Gastroesophageal sphincter (tissue), 4 donors: ENCODE results near the gene PROK1. TPM values are rescaled to one million over a fixed set of nuclear protein-coding genes. Genes with fewer than 3 reads are reported as not detected.

Experiments
- ATAC-seq: fragments of 150-250 bp; one replicate; pipeline ENCODE4 v1.9.1; 2016; ENCODE audit warnings: mild to moderate bottlenecking, moderate library complexity
- H3K27ac ChIP-seq, 4 donors: fragments of 200-600 bp; sonication (generic) in 3 of 4; 1 replicate in 3 of 4; 2 replicates in 1 of 4; pipeline ENCODE4 v1.5.1; 2016 to 2019
- H3K27me3 ChIP-seq: fragments of 200-600 bp; sonication (generic); one replicate; pipeline ENCODE4 v1.5.1; 2019
- H3K36me3 ChIP-seq, 2 donors: fragments of 200-600 bp; sonication (generic); one replicate each; pipeline ENCODE4 v1.5.1; 2019; ENCODE audit warnings: control low read depth in 1 of 2
- H3K4me1 ChIP-seq, 3 donors: fragments of 200-600 bp; sonication (generic); 1 replicate in 2 of 3; 2 replicates in 1 of 3; pipeline ENCODE4 v1.5.1; 2016 to 2019; ENCODE audit warnings: control low read depth in 2 of 3
- H3K4me3 ChIP-seq, 2 donors: fragments of 200-600 bp; sonication (generic); one replicate each; pipeline ENCODE4 v1.5.1; 2019; ENCODE audit warnings: mild to moderate bottlenecking in 1 of 2, moderate library complexity in 1 of 2
- H3K9me3 ChIP-seq, 3 donors: fragments of 200-600 bp; sonication (generic); one replicate each; pipeline ENCODE4 v1.5.1; 2017 to 2019; ENCODE audit warnings: control low read depth in 2 of 3
- EP300 ChIP-seq: sonication (generic); formaldehyde crosslinking; IDR thresholded peaks from one replicate; pipeline ENCODE4 v1.6.1; 2017; ENCODE audit warnings: antibody characterized with exemption, mild to moderate bottlenecking
- POLR2A ChIP-seq, 2 donors: fragments of 450-650 bp; IDR thresholded peaks; one replicate each; pipeline ENCODE4 v1.6.1; 2017; ENCODE audit warnings: antibody characterized with exemption in 2 of 2, mild to moderate bottlenecking in 2 of 2, moderate library complexity in 1 of 2
- POLR2AphosphoS5 ChIP-seq: sonication (generic); formaldehyde crosslinking; IDR thresholded peaks from one replicate; pipeline ENCODE4 v1.6.1; 2017; ENCODE audit warnings: antibody characterized with exemption
- WGBS, 2 donors: methylation state at CpG; one replicate each; pipeline ENCODE4 v1.1.5; 2018; ENCODE audit warnings: low coverage in 1 of 2; 5-methylcytosine and 5-hydroxymethylcytosine counted together
- total RNA-seq, 4 donors: library from RNA; depleted of rRNA; stranded (reverse); fragments of >200 nt; gene quantifications; one replicate each; pipeline ENCODE4 v1.1.0, GENCODE V29; 2016
- TF ChIP-seq, protein P1 (sequence below), 4 experiments: fragments of 200-600 bp in 2 of 4; fragments of 450-650 bp in 2 of 4; sonication (generic) in 1 of 4; IDR thresholded peaks; one replicate each; pipeline ENCODE4 v1.5.1; 2017 to 2019; ENCODE audit warnings: antibody characterized with exemption in 4 of 4, mild to moderate bottlenecking in 2 of 4, moderate library complexity in 2 of 4

Gene PROK1
- total RNA-seq, 4 donors from 2014 or later: 1.1 TPM; not detected in 3

DNA sequence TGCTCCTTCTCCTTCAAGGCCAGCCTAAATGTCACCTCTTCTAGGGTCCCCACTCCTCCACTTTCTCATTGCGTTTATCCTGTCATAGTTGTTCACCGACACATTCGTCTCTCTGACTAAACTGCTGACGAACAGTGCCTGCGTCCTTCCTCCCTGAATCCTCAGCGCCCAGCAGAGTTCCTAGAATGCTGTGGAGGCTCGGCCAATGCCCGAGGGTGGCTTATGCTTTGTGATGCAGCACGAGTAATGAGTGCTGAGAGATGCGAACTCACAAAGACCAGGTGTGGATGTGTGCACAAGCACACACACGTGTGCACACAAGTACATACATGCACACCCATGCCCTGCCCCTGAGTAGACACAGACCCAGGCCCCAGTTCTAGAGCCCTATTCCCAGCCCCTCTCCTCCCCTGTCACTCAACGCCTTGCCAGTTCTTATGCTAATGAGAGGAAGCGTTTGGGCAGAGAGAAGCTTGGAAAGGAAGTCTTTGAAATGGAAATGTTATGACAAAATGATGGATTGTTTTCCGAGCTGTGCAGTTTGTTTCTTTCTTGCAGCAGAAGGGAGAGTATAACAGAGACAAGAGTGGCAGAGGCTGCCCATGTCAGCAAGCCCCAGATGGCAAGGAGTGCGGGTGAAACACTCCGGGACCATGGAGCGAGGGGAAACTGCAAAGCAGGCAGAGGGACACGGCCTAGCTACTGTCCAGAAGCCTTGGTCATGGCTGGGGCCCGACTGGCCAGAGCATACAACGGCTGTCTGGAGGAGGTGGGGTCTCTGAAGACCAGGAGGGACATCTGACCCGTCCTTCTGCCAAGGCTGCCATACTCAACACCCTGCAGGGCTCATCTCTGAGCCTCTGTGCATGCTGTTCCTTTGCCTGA, 43.8 kb downstream of the PROK1 start:
- Histone ChIP-seq H3K27ac (peak overlapping the region in 1 of 4 donors; percentile 54), H3K9me3 (no peaks in the 10 kb centered on the region), H3K27me3 (no peaks in the 10 kb centered on the region), H3K4me3 (no peak overlapping the region), H3K36me3 (no peaks in the 10 kb centered on the region), H3K4me1 (peaks cover 0 to 37% (median 0%) of the 10 kb centered on the region in 3 donors)
- no peak for TF ChIP-seq POLR2A (IDR thresholded peaks at IDR 0.05)
- TF ChIP-seq, protein P1, sequence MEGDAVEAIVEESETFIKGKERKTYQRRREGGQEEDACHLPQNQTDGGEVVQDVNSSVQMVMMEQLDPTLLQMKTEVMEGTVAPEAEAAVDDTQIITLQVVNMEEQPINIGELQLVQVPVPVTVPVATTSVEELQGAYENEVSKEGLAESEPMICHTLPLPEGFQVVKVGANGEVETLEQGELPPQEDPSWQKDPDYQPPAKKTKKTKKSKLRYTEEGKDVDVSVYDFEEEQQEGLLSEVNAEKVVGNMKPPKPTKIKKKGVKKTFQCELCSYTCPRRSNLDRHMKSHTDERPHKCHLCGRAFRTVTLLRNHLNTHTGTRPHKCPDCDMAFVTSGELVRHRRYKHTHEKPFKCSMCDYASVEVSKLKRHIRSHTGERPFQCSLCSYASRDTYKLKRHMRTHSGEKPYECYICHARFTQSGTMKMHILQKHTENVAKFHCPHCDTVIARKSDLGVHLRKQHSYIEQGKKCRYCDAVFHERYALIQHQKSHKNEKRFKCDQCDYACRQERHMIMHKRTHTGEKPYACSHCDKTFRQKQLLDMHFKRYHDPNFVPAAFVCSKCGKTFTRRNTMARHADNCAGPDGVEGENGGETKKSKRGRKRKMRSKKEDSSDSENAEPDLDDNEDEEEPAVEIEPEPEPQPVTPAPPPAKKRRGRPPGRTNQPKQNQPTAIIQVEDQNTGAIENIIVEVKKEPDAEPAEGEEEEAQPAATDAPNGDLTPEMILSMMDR (IDR thresholded peaks at IDR 0.05): no peak
- TF ChIP-seq EP300: no peak
- TF ChIP-seq POLR2AphosphoS5: no peak
- WGBS, 2 donors: 20 to 54% methylated on average over 3 to 13 of the region's 21 CpGs
- no peak for ATAC-seq

GRCh38 chr1:110495926-110496600, 45.1 kb downstream of the PROK1 start:
- H3K27ac ChIP-seq: no peak overlapping the region
- H3K9me3 ChIP-seq: no peaks in the 10 kb centered on the region
- TF ChIP-seq POLR2AphosphoS5: peak; percentile 43
- no peak for TF ChIP-seq POLR2A (IDR thresholded peaks at IDR 0.05)
- TF ChIP-seq, protein P1 (IDR thresholded peaks at IDR 0.05): peak in 3 of 4 experiments; percentile 83 to 93 (median 91)
- TF ChIP-seq EP300: no peak
- no peak overlapping the region for H3K4me3 ChIP-seq
- peak; percentile 78 for ATAC-seq
- H3K4me1 ChIP-seq: peaks cover 0 to 37% (median 0%) of the 10 kb centered on the region in 3 donors
- no peaks in the 10 kb centered on the region for H3K27me3 ChIP-seq
- H3K36me3 ChIP-seq: no peaks in the 10 kb centered on the region
- 13 to 22% methylated on average over 7 to 8 of the region's 8 CpGs for WGBS, 2 donors

DNA sequence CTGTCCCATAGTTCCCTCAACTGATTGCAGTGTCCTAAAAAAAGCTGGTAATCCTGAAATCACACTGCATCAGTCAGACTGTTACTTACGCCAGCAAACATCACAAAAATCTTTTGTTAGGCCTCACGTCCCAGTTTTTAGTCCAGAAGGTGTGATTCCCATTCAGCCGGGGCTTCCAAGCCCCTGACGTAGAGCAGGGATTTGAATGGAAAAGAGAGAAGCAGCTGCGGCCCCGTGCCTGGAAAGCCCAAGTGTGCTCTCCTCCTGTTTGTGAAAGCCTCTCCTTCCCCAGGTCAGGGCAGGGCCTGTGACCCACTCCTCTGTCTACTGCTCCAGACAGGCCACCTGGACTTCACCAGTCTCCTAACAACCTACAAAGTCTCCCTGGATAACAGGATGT, 47.3 kb downstream of the PROK1 start:
- no peak overlapping the region for H3K27ac ChIP-seq
- H3K4me1 ChIP-seq: peaks cover 0 to 29% (median 0%) of the 10 kb centered on the region in 3 donors
- no peaks in the 10 kb centered on the region for H3K36me3 ChIP-seq
- H3K4me3 ChIP-seq: no peak overlapping the region
- no peaks in the 10 kb centered on the region for H3K27me3 ChIP-seq
- 55 to 60% methylated on average over 3 to 5 of the region's 6 CpGs for WGBS, 2 donors
- H3K9me3 ChIP-seq: no peaks in the 10 kb centered on the region
- TF ChIP-seq, protein P1 (IDR thresholded peaks at IDR 0.05): no peak
- TF ChIP-seq EP300 (no peak), POLR2A (IDR thresholded peaks at IDR 0.05) (no peak), POLR2AphosphoS5 (no peak)
- no peak for ATAC-seq

DNA sequence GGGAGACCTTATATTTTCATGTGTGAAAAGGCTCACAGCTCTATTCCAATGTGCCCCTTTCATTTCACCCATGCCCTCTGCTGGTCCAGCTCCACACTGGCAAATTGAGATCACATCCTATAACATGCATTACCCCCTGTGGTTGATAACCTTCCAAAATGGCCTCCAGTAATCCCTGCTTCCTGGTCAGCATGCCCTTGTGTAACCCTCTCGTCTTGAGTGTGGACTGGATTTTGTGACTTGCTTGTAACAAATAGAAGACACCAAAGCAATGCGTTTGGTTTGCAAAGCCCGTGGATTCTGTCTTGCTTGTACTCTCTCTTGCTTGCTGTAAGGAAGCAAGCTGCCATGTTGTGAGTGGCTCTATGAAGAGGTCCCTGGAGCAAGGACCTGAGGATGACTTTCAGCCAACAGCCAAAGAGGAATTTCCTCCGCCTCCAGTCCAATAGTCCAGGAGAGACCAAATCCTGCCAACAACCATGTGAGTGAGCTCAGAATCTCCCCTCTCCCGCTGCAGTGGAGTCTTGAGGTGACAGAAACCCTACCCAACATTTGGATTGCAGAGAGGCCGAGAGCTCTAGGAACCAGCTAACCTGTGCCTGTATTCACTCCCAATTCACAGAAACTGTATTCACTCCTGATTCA, 50.7 kb downstream of the PROK1 start:
- Histone ChIP-seq H3K4me1 (no peaks in the 10 kb centered on the region), H3K27me3 (peaks cover 8% of the 10 kb centered on the region), H3K4me3 (no peak overlapping the region), H3K36me3 (no peaks in the 10 kb centered on the region), H3K9me3 (no peaks in the 10 kb centered on the region), H3K27ac (no peak overlapping the region)
- no peak for ATAC-seq
- 66 to 85% methylated on average over 4 to 6 of the region's 6 CpGs for WGBS, 2 donors
- TF ChIP-seq POLR2AphosphoS5: no peak
- TF ChIP-seq POLR2A (IDR thresholded peaks at IDR 0.05): no peak
- TF ChIP-seq, protein P1 (IDR thresholded peaks at IDR 0.05): no peak
- TF ChIP-seq EP300: no peak
